Activated naive CD4-positive, alpha-beta T cell treated with anti-CD3 and anti-CD28 coated beads, Interleukin-2, amount 10 ng/mL, durations not matched to agents 7 days and 5 days (primary cell): ENCODE measurements around the gene WNK2.
A peak's percentile ranks its signal among the peaks of the same experiment; 100 is the strongest.

Experiments used
- CTCF ChIA-PET: fragments of 350-600 bp; sonication (Branson Sonifier 250); formaldehyde crosslinking; loops from one replicate; lab custom pipeline; 2021; ENCODE audit warnings: antibody characterized with exemption; lab: Charles Lee
- DNase-seq: peaks from one replicate; pipeline ENCODE4 v3.0.0-alpha.2; 2020
- H3K27ac Mint-ChIP-seq: one replicate; pipeline ENCODE4 v1.8.0; 2021; ENCODE audit warnings: mild to moderate bottlenecking, moderate library complexity, mixed read lengths
- H3K27me3 Mint-ChIP-seq: one replicate; pipeline ENCODE4 v1.8.0; 2021; ENCODE audit warnings: mild to moderate bottlenecking, mixed read lengths
- H3K36me3 Mint-ChIP-seq: one replicate; pipeline ENCODE4 v1.8.0; 2021; ENCODE audit warnings: mixed read lengths
- H3K4me1 Mint-ChIP-seq: one replicate; pipeline ENCODE4 v1.8.0; 2021; ENCODE audit warnings: mixed read lengths
- H3K4me3 Mint-ChIP-seq: one replicate; pipeline ENCODE4 v1.8.0; 2021; ENCODE audit warnings: mild to moderate bottlenecking, moderate library complexity, mixed read lengths
- H3K9me3 Mint-ChIP-seq: one replicate; pipeline ENCODE4 v1.8.0; 2021; ENCODE audit warnings: mixed read lengths

WNK2 gene

GRCh38 chr9:93255994-93256877 lies 72.3 kb downstream of the WNK2 start:
- H3K4me3 Mint-ChIP-seq = no peak overlapping the region
- H3K27me3 Mint-ChIP-seq = no peaks in the 10 kb centered on the region
- H3K4me1 Mint-ChIP-seq = no peaks in the 10 kb centered on the region
- H3K36me3 Mint-ChIP-seq = no peaks in the 10 kb centered on the region
- peak; percentile 13 for DNase-seq
- H3K9me3 Mint-ChIP-seq = no peaks in the 10 kb centered on the region
- CTCF ChIA-PET = no interaction called here
- H3K27ac Mint-ChIP-seq = no peak overlapping the region

GRCh38 chr9:93256878-93257807 lies 73.2 kb downstream of the WNK2 start:
- Mint-ChIP-seq H3K4me3 (no peak overlapping the region), H3K9me3 (no peaks in the 10 kb centered on the region), H3K27ac (no peak overlapping the region), H3K27me3 (no peaks in the 10 kb centered on the region), H3K4me1 (no peaks in the 10 kb centered on the region), H3K36me3 (no peaks in the 10 kb centered on the region)
- CTCF ChIA-PET = no interaction called here
- DNase-seq = peak; percentile 19

- H3K4me1 Mint-ChIP-seq = no peaks in the 10 kb centered on the region
- H3K9me3 Mint-ChIP-seq = no peaks in the 10 kb centered on the region
- no peaks in the 10 kb centered on the region for H3K27me3 Mint-ChIP-seq
- no peak overlapping the region for H3K27ac Mint-ChIP-seq
- H3K4me3 Mint-ChIP-seq = no peak overlapping the region
- H3K36me3 Mint-ChIP-seq = no peaks in the 10 kb centered on the region
- DNase-seq = peak; percentile 14
- CTCF ChIA-PET = no interaction called here
These were observed 73.9 kb downstream of the WNK2 start for GRCh38 chr9:93257808-93258331.

- Mint-ChIP-seq H3K27ac (no peak overlapping the region), H3K36me3 (no peaks in the 10 kb centered on the region), H3K27me3 (no peaks in the 10 kb centered on the region), H3K9me3 (no peaks in the 10 kb centered on the region), H3K4me3 (no peak overlapping the region), H3K4me1 (no peaks in the 10 kb centered on the region)
- DNase-seq = peak; percentile 7
- CTCF ChIA-PET = no interaction called here
These were observed 74.5 kb downstream of the WNK2 start for GRCh38 chr9:93258419-93258817.

GRCh38 chr9:93258818-93259489 lies 75.0 kb downstream of the WNK2 start:
- Mint-ChIP-seq H3K27ac (no peak overlapping the region), H3K9me3 (no peaks in the 10 kb centered on the region), H3K4me1 (no peaks in the 10 kb centered on the region), H3K36me3 (no peaks in the 10 kb centered on the region), H3K4me3 (no peak overlapping the region), H3K27me3 (no peaks in the 10 kb centered on the region)
- DNase-seq = peak; percentile 12
- CTCF ChIA-PET = no interaction called here

GRCh38 chr9:93259490-93260262 lies 75.7 kb downstream of the WNK2 start:
- Mint-ChIP-seq H3K27ac (no peak overlapping the region), H3K27me3 (no peaks in the 10 kb centered on the region), H3K4me3 (no peak overlapping the region), H3K4me1 (no peaks in the 10 kb centered on the region), H3K36me3 (no peaks in the 10 kb centered on the region), H3K9me3 (no peaks in the 10 kb centered on the region)
- DNase-seq = peak; percentile 8
- CTCF ChIA-PET = no interaction called here

GRCh38 chr9:93260263-93261066 lies 76.5 kb downstream of the WNK2 start:
- H3K9me3 Mint-ChIP-seq = no peaks in the 10 kb centered on the region
- H3K27ac Mint-ChIP-seq = no peak overlapping the region
- peaks cover 6% of the 10 kb centered on the region for H3K27me3 Mint-ChIP-seq
- peak; percentile 15 for DNase-seq
- no peaks in the 10 kb centered on the region for H3K36me3 Mint-ChIP-seq
- H3K4me3 Mint-ChIP-seq = no peak overlapping the region
- H3K4me1 Mint-ChIP-seq = no peaks in the 10 kb centered on the region
- CTCF ChIA-PET = no interaction called here

GRCh38 chr9:93261281-93261680 lies 77.3 kb downstream of the WNK2 start:
- DNase-seq = peak; percentile 11
- Mint-ChIP-seq H3K36me3 (no peaks in the 10 kb centered on the region), H3K4me1 (no peaks in the 10 kb centered on the region), H3K9me3 (no peaks in the 10 kb centered on the region), H3K4me3 (no peak overlapping the region), H3K27me3 (peaks cover 6% of the 10 kb centered on the region), H3K27ac (no peak overlapping the region)
- CTCF ChIA-PET = no interaction called here

- H3K4me3 Mint-ChIP-seq = no peak overlapping the region
- H3K9me3 Mint-ChIP-seq = no peaks in the 10 kb centered on the region
- no peaks in the 10 kb centered on the region for H3K36me3 Mint-ChIP-seq
- no peak overlapping the region for H3K27ac Mint-ChIP-seq
- CTCF ChIA-PET = interaction anchor here (1.2 kb wide), 1 partner anchor 8 kb away, joined by 3 read pairs; no protein-coding TSS in a partner anchor
- peak; percentile 18 for DNase-seq
- H3K4me1 Mint-ChIP-seq = no peaks in the 10 kb centered on the region
- peaks cover 6% of the 10 kb centered on the region for H3K27me3 Mint-ChIP-seq
These were observed 78.0 kb downstream of the WNK2 start for GRCh38 chr9:93261735-93262523.

- peak; percentile 19 for DNase-seq
- H3K4me3 Mint-ChIP-seq = no peak overlapping the region
- no peak overlapping the region for H3K27ac Mint-ChIP-seq
- peaks cover 12% of the 10 kb centered on the region for H3K27me3 Mint-ChIP-seq
- no peaks in the 10 kb centered on the region for H3K36me3 Mint-ChIP-seq
- CTCF ChIA-PET = interaction anchor here (1.2 kb wide), 1 partner anchor 9 kb away, joined by 3 read pairs; no protein-coding TSS in a partner anchor
- H3K4me1 Mint-ChIP-seq = peaks cover 3% of the 10 kb centered on the region
- no peaks in the 10 kb centered on the region for H3K9me3 Mint-ChIP-seq
These were observed 78.8 kb downstream of the WNK2 start for GRCh38 chr9:93262537-93263310.

- peaks cover 19% of the 10 kb centered on the region for H3K27me3 Mint-ChIP-seq
- peak; percentile 14 for DNase-seq
These were observed 79.6 kb downstream of the WNK2 start for GRCh38 chr9:93263334-93264229.

More at GRCh38 chr9:93263334-93264229, 79.6 kb downstream of the WNK2 start:
- Mint-ChIP-seq H3K4me3 (no peak overlapping the region), H3K36me3 (no peaks in the 10 kb centered on the region), H3K27ac (no peak overlapping the region), H3K9me3 (no peaks in the 10 kb centered on the region), H3K4me1 (peaks cover 6% of the 10 kb centered on the region)
- CTCF ChIA-PET = no interaction called here
